GM18868 (cell line): ENCODE measurements around the gene HSD17B12.

ENCODE experiments used
- ATAC-seq: cut with Tn5 transposase; IDR thresholded peaks from one replicate; pipeline ENCODE4 v1.9.1; 2021; ENCODE audit warnings: mild to moderate bottlenecking, moderate library complexity; ENCODE audit not compliant: unreplicated experiment

HSD17B12 gene

GRCh38 chr11:43856993-43857392 is 176.5 kb downstream of the HSD17B12 start:
- ATAC-seq, result no peak

DNA sequence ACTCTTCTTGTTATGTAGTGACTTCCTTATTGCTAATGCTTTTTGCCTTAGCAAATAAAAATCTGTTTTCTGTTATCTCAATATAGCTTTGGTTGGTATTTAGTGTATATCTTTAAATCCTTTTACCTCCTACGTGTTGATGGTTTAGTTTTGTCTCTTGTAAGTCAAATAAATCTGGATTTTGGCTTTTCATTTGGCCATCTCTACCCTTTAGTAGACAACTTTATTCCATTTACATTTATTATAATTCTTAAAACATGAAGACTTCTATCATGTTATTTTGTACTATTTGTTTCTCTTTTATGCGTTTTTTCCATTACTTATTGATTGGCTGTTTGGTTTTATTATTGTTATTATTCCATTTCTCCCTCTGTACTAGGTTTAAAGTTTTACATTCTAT is 180.6 kb downstream of the HSD17B12 start:
- no peak for ATAC-seq

GRCh38 chr11:43866520-43866919 is 186.0 kb downstream of the HSD17B12 start:
- ATAC-seq, result no peak

GRCh38 chr11:43866969-43867368 is 186.4 kb downstream of the HSD17B12 start:
- ATAC-seq, result no peak

DNA sequence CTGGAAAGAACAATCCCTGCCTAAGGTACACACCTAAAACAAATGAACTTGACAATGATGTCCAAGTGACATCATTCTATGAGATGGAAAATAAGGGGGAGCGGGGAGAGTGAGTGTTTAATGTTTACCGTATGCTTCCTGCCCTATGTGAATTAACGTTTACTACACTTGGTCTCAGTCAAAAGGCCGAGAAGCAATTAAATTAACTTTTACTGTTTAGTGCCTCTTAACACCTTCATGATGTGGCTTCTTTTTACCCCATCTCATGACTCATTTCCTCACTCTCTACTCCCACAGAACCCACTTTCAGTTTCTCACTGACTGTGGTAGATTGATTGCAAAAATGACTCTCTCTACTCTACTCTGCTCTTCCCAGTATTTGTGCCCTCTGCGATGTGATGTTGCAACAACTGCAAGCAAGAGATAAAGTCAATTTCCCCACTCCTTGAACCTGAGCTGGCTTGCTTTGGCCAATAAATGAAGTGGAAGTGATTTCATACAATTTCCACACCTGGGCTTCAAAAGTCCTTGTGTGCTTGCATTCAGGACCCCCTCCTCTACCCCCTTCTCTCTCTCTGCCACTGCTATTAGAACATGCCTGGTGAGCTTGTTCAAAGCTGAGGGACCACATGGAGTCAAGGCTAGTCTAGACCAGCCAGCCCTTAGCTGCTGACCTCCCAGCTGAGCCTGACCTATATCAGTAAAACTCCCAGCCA is 188.5 kb downstream of the HSD17B12 start:
- ATAC-seq, result peak; percentile 100

GRCh38 chr11:43871051-43871450 is 190.5 kb downstream of the HSD17B12 start:
- ATAC-seq, result no peak

GRCh38 chr11:43872995-43873394 is 192.5 kb downstream of the HSD17B12 start:
- ATAC-seq, result no peak

DNA sequence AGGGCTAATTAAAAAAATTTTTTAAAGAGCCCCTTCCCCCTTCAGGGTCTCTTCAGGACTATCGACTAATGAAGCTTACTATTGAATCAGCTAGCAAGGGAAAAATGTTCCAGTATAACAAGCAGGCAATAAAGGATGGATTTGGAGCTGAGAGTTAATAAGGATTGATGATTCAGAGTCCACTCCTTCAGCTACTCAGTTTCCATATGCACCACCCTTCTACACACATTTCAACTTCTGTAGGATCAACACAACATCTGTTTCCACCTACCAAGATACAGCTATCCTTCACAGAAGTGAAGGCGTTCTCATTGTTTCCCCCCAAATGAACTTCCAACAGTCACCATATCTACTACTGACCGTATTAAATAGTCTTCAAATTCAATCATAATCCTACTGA is 193.5 kb downstream of the HSD17B12 start:
- ATAC-seq, result no peak

GRCh38 chr11:43874738-43875137 is 194.2 kb downstream of the HSD17B12 start:
- ATAC-seq, result no peak

- no peak for ATAC-seq
Observed at GRCh38 chr11:43879789-43880639, 199.5 kb downstream of the HSD17B12 start.

DNA sequence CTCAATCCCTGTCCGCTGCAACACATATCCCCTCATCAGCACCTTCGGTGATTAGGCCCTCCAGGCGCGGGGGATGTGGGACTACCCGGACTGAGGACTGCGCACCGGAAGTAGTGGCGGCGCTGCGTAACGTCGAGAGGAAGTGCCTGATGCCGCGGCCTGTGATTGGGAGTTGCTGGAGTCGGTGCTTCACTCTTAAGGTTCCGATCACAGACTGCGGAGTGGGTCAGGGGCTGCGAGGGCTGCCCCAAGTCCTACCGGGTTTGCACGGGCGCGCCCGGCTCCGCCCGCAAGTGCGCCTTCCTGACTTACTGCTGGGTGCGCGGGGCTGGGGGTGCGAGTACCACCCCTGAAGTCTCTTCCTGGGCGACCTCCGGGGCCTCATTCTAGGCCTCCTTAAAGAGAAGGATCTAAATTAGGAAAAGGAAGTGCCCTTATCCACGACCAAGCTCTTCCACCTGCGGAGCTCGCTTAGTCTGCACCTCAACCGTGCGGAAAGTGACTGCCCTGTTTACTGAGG is 200.2 kb downstream of the HSD17B12 start, which contains the start of gene ALKBH3:
Gene ALKBH3, plus strand, starts transcription at position 192 of the 520 bp plus-strand sequence. CDS start 1,822 bp downstream, outside the sequence.
- ATAC-seq, result peak; percentile 99

- no peak for ATAC-seq
Observed at GRCh38 chr11:43892851-43893250, 212.3 kb downstream of the HSD17B12 start.

- no peak for ATAC-seq
Observed at GRCh38 chr11:43894546-43894945, 214.0 kb downstream of the HSD17B12 start.

DNA sequence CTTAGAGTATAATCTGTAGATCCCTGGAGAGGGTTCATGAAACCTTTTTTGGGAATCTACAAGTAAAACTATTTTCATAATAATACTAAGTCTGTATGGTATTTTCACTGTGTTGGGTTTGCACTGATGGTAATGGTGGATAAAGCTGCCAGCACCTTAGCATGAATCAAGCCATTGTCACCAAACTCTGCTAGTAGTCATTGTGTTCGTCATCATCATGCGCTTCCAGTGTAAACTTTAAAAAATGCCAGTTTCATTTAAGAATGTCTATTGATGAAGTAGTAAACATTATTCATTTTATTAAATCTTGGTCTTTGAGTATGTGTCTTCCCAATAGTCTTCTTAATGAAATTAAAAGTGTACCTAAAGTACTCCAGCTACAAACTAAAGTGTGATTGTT is 215.1 kb downstream of the HSD17B12 start:
- ATAC-seq, result no peak

GRCh38 chr11:43898574-43898973 is 218.0 kb downstream of the HSD17B12 start:
- no peak for ATAC-seq

GRCh38 chr11:43899094-43899493 is 218.6 kb downstream of the HSD17B12 start:
- ATAC-seq, result no peak

DNA sequence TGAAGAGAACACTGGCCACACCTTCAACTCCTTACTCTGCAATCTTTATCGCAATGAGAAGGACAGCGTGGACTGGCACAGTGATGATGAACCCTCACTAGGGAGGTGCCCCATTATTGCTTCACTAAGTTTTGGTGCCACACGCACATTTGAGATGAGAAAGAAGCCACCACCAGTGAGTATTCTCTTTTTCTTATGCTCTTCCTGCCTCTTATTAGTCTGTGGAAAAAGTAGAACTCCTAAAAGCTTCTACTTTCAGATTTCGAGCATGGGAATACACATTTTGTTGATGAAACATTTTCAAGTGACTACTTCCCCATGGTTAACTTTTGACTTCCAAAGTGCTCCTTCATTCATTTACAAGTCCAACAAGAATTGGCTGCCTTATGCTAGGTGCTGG is 221.0 kb downstream of the HSD17B12 start:
- no peak for ATAC-seq

GRCh38 chr11:43903078-43903477 is 222.5 kb downstream of the HSD17B12 start:
- no peak for ATAC-seq

DNA sequence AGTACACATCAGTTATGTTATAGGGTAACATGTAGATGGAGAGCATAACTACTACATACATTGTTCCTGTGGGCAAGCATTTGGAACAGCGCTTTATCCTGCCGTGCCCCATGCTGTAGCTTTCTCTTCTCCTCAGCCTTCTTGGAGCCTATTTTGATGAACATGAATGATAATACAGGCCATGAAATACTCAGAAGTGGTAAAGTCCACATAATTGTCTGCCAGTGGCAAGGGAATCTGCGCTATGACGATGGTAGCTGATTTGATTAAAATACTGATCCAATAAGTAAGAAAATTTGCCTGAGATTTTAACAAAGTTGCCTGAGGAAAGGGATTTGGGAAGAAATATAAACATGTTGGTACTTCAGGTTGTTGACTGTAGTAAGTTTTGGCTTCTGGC is 223.4 kb downstream of the HSD17B12 start:
- no peak for ATAC-seq

DNA sequence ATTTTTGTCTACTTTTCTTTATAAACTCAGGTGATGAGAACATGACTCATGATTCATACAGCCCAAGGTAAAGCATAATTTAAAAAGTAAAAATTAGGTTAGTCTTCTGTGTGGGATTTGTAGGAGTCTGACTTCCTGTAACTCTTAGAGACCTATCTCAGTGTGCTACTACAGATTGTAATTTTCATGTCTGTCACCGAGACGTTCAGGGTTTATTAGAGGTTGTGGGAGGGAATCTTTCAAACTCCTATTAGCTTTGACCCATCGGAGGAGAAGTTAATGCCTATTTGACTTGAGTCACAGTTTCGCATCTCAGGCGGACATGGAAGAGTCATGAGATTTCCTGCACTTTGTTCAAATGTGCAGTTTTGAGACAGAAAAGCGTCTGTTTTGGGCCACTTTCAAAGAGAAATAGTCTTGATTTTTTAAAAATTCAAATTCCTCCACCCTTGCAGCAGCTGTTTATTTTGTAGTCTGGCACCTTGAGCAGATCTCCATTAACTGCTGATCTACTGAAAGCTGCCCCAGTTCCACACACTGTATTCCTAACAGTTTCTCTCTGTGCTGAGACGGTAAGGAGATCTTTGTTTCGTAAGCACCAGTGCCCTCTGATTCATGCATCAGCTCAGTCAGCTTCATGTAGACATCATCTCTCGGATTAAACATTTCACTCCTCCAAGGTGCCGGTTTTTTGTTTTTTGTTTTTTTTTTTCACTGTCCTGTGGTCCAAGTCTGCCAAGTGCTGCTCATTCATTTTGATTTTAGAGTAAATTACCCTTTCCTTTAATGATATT is 224.4 kb downstream of the HSD17B12 start:
- no peak for ATAC-seq

DNA sequence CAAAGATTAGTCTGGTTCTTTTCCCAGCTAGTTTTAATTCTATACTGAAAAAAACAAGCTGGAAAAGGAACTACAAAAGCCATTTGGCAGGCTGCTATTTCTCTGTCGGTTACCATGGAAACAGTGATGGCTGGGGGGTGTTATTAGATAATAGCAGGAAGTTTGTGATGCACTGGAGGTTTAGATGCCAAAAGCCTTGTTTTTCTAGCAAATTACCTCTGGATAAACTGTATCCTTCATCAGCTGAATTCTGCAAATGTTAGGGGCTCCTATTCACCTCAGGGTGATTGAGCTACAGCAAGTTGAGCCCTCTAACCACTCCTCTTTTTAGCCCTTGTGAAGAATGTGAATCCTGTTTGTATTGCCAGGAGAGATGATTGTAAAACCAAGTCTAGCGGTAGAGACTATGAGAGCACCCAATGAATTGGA is 225.3 kb downstream of the HSD17B12 start:
- no peak for ATAC-seq
